Astrocyte of the spinal cord (primary cell): Measurements from ENCODE around the gene KCNG2.

Experiments
- DNase-seq: peaks from one replicate; pipeline ENCODE4 v3.0.0; 2011; ENCODE audit warnings: low read depth, low spot score
- H3K4me3 ChIP-seq: 2 replicates; pipeline ENCODE4 v1.5.1; 2011; ENCODE audit warnings: low read depth, mild to moderate bottlenecking, low read length, moderate library complexity
- CTCF ChIP-seq: IDR thresholded peaks from 2 replicates; pipeline ENCODE4 v1.5.1; 2012; ENCODE audit warnings: low read depth, mild to moderate bottlenecking, low read length, inconsistent platforms
- in situ Hi-C: cut with HindIII; loops from 2 replicates; pipeline ENCODE4 v1.10.0; 2017; ENCODE audit warnings: low sequenced_read_pairs

KCNG2 gene

GRCh38 chr18:79918615-79919011 lies 120.9 kb downstream of the KCNG2 start:
- no peak for DNase-seq
- in situ Hi-C loops: no loop called here
- H3K4me3 ChIP-seq: no peak overlapping the region
- TF ChIP-seq CTCF: no peak

GRCh38 chr18:79919089-79919488 lies 121.4 kb downstream of the KCNG2 start:
- no peak for DNase-seq
- H3K4me3 ChIP-seq: no peak overlapping the region
- no peak for TF ChIP-seq CTCF
- in situ Hi-C loops: no loop called here

GRCh38 chr18:79921984-79922965 lies 124.5 kb downstream of the KCNG2 start:
- no peak overlapping the region for H3K4me3 ChIP-seq
- no peak for DNase-seq
- in situ Hi-C loops: no loop called here
- TF ChIP-seq CTCF: no peak

- in situ Hi-C loops: no loop called here
- no peak for TF ChIP-seq CTCF
- H3K4me3 ChIP-seq: no peak overlapping the region
- DNase-seq: no peak
Measured at GRCh38 chr18:79922971-79923411, 125.3 kb downstream of the KCNG2 start.

GRCh38 chr18:79923896-79924585 lies 126.3 kb downstream of the KCNG2 start:
- DNase-seq: no peak

More at GRCh38 chr18:79923896-79924585, 126.3 kb downstream of the KCNG2 start:
- in situ Hi-C loops: no loop called here
- no peak for TF ChIP-seq CTCF
- H3K4me3 ChIP-seq: no peak overlapping the region
